Thyroid gland (tissue), 4 donors: ENCODE results near the gene BRWD1.

Experiments used
- CTCF ChIP-seq, 6 experiments: fragments of 200-600 bp in 3 of 6; fragments of 450-650 bp in 3 of 6; sonication (generic) in 3 of 6; IDR thresholded peaks; one replicate each; pipeline ENCODE4 v1.5.1; 2016 to 2019; ENCODE audit warnings: antibody characterized with exemption in 6 of 6, mild to moderate bottlenecking in 2 of 6, inconsistent platforms in 1 of 6, moderate library complexity in 1 of 6
- POLR2A ChIP-seq, 2 donors: fragments of 450-650 bp; IDR thresholded peaks; one replicate each; pipeline ENCODE4 v1.6.1; 2017; ENCODE audit warnings: antibody characterized with exemption in 2 of 2, mild to moderate bottlenecking in 2 of 2, moderate library complexity in 1 of 2

- no peak for TF ChIP-seq CTCF (IDR thresholded peaks at IDR 0.05)
- no peak for TF ChIP-seq POLR2A (IDR thresholded peaks at IDR 0.05)
These were observed 95.9 kb downstream of the BRWD1 start for GRCh38 chr21:39217356-39218081.
